Dedifferentiated amniotic fluid mesenchymal stem cell (primary cell): ENCODE measurements around the gene CHST11.

ENCODE experiments used
- DNase-seq: peaks from one replicate; pipeline ENCODE4 v3.0.0-alpha.2; 2016; ENCODE audit errors: extremely low spot score

The CHST11 gene

DNA sequence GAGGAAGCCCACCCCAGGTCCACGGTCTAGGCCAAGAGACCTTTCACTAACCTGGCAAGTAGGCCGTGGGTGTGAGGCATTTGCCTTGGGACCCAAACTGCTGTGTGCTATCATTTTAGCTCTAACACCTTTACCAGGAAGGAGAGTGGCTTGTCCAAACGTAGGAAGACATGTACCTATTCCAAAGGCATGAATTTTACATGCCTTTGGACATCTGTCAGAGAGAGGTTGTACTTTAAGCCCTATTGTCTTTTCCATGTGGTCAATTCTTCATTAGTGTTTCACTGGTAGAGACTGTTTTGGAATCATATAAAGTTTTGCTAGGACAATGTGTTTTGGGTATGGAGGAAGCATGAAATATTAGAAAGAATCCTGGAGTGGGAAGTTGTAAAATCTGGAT is 352.5 kb downstream of the CHST11 start:
- no peak for DNase-seq

DNA sequence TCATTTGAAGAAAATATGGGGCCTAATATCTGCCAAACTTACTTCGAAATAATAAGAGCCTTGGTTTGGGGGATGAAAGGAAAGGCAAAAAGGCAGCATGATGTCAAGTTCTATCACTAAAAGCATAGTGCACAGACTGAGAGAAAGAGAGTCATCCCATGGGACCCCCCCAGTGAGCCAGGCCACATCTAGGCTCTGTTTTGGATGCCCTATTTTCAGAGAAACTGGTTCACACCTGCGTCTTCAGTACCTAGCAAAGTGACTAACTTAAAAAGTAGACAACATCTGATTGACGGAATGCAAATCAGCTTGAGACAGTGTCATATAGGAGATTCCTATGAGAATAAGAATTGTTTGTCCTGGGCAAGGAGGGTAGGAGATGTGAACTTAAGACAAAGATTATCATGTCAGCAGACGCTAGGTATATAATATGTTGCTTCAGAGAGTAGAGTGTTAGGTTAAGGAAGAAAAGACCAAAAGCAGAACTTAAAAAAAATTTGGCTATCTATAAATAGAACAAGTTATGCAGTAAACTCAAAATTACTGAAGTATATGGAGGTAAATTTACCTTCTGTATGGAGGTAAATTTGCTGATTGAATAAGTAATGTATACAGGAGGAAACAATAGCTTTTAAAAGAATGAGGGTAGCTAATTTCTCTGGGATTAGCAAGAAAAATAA is 353.1 kb downstream of the CHST11 start:
- DNase-seq, result no peak
